ENCODE results near the gene CFDP1.

Gene CFDP1

DNA sequence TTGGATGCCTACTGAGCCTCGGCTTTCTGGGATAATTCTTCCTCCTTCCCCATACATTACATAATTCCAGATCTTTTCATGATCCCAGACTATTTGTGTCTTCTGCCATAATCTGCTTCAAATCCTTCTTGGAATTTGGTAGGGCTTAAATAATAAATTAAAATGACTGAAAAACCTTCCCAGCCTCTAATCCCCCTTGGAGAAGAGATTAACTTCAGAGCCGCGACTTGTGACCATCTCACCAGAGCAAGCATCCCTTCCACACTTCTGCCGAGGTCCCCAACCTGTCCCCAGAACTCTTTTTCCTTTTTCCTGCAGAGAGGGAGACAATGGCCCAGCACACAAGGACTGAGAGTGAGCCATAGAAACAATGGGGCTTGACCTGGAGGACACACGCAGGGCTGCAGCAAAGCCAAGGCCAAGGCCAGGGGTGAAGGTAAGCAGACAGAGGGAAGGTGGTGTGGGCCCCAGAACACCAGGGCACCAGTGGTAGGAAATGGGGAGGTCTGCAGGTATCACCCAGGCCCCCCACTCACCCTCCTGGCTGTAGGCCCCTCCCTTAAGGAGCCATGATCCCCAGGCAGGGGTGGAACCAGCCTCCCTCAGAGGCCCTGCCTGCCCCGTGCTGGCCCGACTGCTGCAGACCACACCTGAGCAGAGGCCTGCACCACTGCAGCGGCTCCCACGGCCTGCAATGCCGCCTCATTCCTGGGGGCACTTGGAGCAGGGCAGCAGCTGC lies 172.3 kb downstream of the CFDP1 start:
- Histone ChIP-seq H3K9me3 (ENCODE audit: insufficient read depth, low read depth, low read length) (no peaks in the 10 kb centered on the region), H4K20me1 (ENCODE audit: insufficient read depth, low read length, poor library complexity, severe bottlenecking) (no peaks in the 10 kb centered on the region), H3K9ac (ENCODE audit: low read depth, low read length, poor library complexity, severe bottlenecking) (no peak overlapping the region), H3K79me2 (ENCODE audit: insufficient read depth, low read length) (no peaks in the 10 kb centered on the region), H2AFZ (ENCODE audit: low read length) (no peak overlapping the region), H3F3A (ENCODE audit: low read depth) (no peaks in the 10 kb centered on the region), H3K36me3 (ENCODE audit: insufficient read depth, low read length) (no peaks in the 10 kb centered on the region), H3K4me3 (ENCODE audit: low read length, poor library complexity, severe bottlenecking) (no peak overlapping the region), H3K27me3 (ENCODE audit: insufficient read depth, low read length, poor library complexity, severe bottlenecking) (peaks cover 11% of the 10 kb centered on the region), H3K9me2 (replicated peaks; ENCODE audit: low read depth, low read length) (no peaks in the 10 kb centered on the region), H3K4me2 (ENCODE audit: low read depth, low read length, poor library complexity, severe bottlenecking) (no peak overlapping the region), H3K4me1 (ENCODE audit: insufficient read depth, low read length, poor library complexity, severe bottlenecking) (no peaks in the 10 kb centered on the region)
- TF ChIP-seq, protein P1, sequence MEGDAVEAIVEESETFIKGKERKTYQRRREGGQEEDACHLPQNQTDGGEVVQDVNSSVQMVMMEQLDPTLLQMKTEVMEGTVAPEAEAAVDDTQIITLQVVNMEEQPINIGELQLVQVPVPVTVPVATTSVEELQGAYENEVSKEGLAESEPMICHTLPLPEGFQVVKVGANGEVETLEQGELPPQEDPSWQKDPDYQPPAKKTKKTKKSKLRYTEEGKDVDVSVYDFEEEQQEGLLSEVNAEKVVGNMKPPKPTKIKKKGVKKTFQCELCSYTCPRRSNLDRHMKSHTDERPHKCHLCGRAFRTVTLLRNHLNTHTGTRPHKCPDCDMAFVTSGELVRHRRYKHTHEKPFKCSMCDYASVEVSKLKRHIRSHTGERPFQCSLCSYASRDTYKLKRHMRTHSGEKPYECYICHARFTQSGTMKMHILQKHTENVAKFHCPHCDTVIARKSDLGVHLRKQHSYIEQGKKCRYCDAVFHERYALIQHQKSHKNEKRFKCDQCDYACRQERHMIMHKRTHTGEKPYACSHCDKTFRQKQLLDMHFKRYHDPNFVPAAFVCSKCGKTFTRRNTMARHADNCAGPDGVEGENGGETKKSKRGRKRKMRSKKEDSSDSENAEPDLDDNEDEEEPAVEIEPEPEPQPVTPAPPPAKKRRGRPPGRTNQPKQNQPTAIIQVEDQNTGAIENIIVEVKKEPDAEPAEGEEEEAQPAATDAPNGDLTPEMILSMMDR (conservative IDR thresholded peaks at IDR 0.05; ENCODE audit: low read length): no peak
- TF ChIP-seq EZH2phosphoT487 (IDR thresholded peaks at IDR 0.05; ENCODE audit: borderline replicate concordance): no peak

DNA sequence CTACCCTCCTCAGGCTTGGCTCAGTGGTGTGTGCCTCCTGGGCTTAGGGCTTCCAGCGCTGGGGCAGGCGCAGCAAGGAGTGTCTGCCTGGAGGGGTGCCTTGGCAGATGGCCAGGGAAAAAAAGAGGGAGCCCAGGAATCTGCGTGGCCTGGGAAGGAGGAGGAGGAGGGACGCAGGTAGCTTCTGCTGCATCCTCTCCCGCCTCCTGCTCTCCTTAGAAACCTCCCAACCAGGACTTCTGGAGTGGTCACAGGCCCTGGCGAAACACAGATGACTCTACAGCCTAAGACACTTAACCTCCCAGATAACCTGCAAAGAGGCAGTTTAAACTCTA lies 174.5 kb downstream of the CFDP1 start:
- Histone ChIP-seq H4K20me1 (ENCODE audit: insufficient read depth, low read length, poor library complexity, severe bottlenecking) (no peaks in the 10 kb centered on the region), H3K9me3 (ENCODE audit: insufficient read depth, low read depth, low read length) (no peaks in the 10 kb centered on the region), H3K27me3 (ENCODE audit: insufficient read depth, low read length, poor library complexity, severe bottlenecking) (peaks cover 14% of the 10 kb centered on the region), H3K4me3 (ENCODE audit: low read length, poor library complexity, severe bottlenecking) (no peak overlapping the region), H3K4me1 (ENCODE audit: insufficient read depth, low read length, poor library complexity, severe bottlenecking) (no peaks in the 10 kb centered on the region), H3K36me3 (ENCODE audit: insufficient read depth, low read length) (no peaks in the 10 kb centered on the region), H3K9ac (ENCODE audit: low read depth, low read length, poor library complexity, severe bottlenecking) (no peak overlapping the region), H2AFZ (ENCODE audit: low read length) (no peak overlapping the region), H3K79me2 (ENCODE audit: insufficient read depth, low read length) (no peaks in the 10 kb centered on the region), H3F3A (ENCODE audit: low read depth) (no peaks in the 10 kb centered on the region), H3K4me2 (ENCODE audit: low read depth, low read length, poor library complexity, severe bottlenecking) (no peak overlapping the region), H3K9me2 (replicated peaks; ENCODE audit: low read depth, low read length) (no peaks in the 10 kb centered on the region)
- TF ChIP-seq, protein P1 (conservative IDR thresholded peaks at IDR 0.05; ENCODE audit: low read length): no peak
- TF ChIP-seq EZH2phosphoT487 (IDR thresholded peaks at IDR 0.05; ENCODE audit: borderline replicate concordance): no peak

DNA sequence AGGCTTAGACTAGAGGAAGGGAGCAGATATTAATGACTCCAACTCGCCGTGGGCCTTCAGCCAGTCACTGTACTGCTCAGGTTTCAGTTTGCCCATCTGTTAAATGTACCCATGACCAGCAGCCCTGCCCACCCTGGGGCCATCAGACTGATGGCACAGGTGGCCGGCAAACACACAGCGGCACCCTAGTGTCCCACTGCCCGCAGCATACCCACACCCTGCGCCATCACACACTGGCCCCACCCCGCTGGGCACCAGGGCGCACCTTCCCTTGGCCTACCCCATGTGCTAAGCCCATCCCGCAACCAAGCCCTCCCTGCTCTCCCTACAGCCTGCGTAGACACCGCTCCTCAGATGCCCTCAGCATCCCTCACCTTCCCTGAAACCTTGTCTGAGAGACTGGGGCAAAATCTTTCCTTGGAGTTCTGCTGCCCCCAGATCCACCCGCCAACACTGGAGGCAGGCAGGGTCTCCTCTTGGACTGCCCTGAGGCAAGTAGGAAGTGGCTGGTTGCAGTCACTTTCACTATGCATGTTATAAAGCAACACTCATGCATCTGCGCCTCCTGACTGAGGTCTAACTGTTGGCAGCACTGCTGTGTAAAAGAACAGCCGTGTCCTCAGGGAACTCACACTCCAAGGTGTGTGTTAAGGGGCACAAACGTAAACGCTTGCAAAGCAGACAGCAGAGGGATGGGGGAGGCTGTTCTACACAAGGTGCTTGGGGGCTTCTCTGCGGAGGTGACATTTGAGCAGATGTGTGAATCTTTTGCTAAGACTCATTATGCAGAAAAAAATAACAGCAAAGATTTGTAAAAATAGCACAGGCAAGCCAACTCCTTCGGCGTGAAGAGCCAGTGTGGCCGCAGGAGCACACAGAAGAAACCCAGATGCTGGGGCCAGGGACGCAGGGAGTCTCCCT lies 175.2 kb downstream of the CFDP1 start:
- no peak overlapping the region for H3K4me3 ChIP-seq (ENCODE audit: low read length, poor library complexity, severe bottlenecking)
- H2AFZ ChIP-seq (ENCODE audit: low read length): no peak overlapping the region
- no peaks in the 10 kb centered on the region for H3F3A ChIP-seq (ENCODE audit: low read depth)
- no peaks in the 10 kb centered on the region for H3K36me3 ChIP-seq (ENCODE audit: insufficient read depth, low read length)
- no peaks in the 10 kb centered on the region for H3K9me2 ChIP-seq (replicated peaks; ENCODE audit: low read depth, low read length)
- H3K4me1 ChIP-seq (ENCODE audit: insufficient read depth, low read length, poor library complexity, severe bottlenecking): no peaks in the 10 kb centered on the region
- no peak overlapping the region for H3K9ac ChIP-seq (ENCODE audit: low read depth, low read length, poor library complexity, severe bottlenecking)
- H3K27me3 ChIP-seq (ENCODE audit: insufficient read depth, low read length, poor library complexity, severe bottlenecking): peaks cover 14% of the 10 kb centered on the region
- H3K79me2 ChIP-seq (ENCODE audit: insufficient read depth, low read length): no peaks in the 10 kb centered on the region
- TF ChIP-seq, protein P1 (conservative IDR thresholded peaks at IDR 0.05; ENCODE audit: low read length): no peak
- TF ChIP-seq EZH2phosphoT487 (IDR thresholded peaks at IDR 0.05; ENCODE audit: borderline replicate concordance): no peak
- no peak overlapping the region for H3K4me2 ChIP-seq (ENCODE audit: low read depth, low read length, poor library complexity, severe bottlenecking)
- no peaks in the 10 kb centered on the region for H4K20me1 ChIP-seq (ENCODE audit: insufficient read depth, low read length, poor library complexity, severe bottlenecking)
- no peaks in the 10 kb centered on the region for H3K9me3 ChIP-seq (ENCODE audit: insufficient read depth, low read depth, low read length)

Measured in Loucy (cell line).